Activated CD4-positive, alpha-beta T cell treated with anti-CD3 and anti-CD28 coated beads, Interleukin-2, amount 50 U/mL, for 1 hour (primary cell): ENCODE measurements around the gene MCTP1.

Source experiments
- DNase-seq: peaks from one replicate; pipeline ENCODE4 v3.0.0-alpha.2; 2020

The MCTP1 gene

DNA sequence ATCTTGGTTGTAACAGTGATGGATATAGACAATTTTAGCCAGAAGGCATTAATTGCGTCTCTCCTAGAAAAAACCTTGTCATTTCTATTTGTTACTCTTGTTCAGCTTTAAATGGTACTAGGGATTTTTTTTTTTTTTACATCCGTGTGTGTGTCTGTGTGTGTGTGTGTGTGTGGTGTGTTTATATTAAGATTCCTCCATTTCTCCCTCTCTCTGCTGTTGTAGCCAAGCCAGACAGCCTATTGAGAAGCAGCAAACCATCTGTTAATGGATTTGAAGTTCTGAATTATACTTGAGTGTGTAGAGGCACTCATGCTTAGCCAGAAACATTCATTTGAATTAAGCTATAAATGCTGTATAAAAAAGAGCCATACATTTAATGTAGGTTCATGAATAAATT lies 594.1 kb downstream of the MCTP1 start:
- DNase-seq = no peak

GRCh38 chr5:94689908-94690307 lies 595.0 kb downstream of the MCTP1 start:
- DNase-seq = no peak

GRCh38 chr5:94682814-94683520 lies 601.9 kb downstream of the MCTP1 start:
- DNase-seq = no peak

DNA sequence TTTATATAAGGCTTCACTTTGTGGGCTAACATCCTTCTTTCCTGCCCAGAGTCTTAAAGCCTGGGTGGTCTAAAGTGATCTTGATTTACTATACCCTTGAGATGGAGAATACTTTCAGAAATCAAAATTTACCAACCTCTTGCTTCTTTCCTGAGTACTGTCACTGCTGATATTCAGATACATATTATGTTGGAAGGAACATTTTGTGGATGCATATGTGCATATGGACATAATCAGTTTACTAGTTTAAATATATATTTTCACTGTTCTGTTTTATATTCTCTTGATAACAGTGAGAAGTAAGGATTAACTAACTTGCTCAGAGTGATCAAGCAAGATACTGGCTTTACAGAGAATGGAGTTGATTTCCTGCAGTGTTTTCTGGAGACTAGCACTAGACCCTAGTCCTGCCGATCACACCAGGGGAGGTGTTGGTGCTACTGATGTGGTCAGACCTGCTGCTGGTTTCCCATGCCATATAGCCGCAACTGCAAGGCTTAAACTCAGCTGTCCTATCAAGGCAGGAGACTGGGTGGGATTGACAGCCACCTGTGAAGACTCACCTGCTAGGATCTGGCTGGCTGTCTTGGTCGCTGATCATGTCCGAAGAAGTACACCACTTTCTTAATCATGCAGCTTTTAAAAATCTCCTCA lies 608.8 kb downstream of the MCTP1 start:
- DNase-seq = no peak

GRCh38 chr5:94674490-94675382 lies 610.2 kb downstream of the MCTP1 start:
- DNase-seq = no peak

- no peak for DNase-seq
These were observed 612.1 kb downstream of the MCTP1 start for GRCh38 chr5:94672746-94673145.

DNA sequence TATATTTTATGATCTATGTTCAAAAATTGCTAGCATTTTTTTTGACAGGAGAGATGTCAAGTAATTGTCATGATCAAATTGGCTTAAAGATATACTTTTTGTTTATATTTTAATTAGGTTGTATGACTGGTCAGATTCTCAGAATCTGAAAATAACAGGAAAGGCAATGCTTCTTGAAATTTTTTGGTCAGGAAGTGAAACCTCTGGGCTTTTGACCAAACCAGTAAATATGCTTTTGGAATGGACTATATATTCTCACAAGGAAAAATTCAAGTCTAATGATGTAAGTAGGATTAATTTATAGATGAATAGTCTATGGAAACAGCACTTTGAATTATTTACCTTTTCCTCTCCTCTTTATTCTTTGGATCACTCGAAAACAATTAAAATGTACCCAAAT lies 614.2 kb downstream of the MCTP1 start:
- DNase-seq = no peak

DNA sequence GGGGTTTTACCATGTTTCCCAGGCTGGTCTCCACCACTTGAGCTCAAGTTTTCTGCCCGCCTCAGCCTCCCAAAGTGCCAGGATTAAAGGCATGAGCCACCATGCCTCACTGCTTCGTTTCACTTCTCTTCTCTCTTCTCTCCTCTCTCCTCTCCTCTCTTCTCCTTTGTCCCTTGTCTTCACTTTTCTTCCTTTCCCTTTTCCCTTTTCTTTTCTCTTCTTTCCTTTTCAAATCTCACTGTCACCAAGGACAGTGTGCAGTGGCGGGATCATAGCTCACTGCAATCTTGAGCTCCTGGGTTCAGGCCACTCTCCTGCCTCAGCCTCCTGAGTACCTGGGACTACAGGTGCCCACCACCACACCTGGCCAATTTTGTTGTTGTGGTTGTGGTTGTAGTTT lies 617.0 kb downstream of the MCTP1 start:
- no peak for DNase-seq

DNA sequence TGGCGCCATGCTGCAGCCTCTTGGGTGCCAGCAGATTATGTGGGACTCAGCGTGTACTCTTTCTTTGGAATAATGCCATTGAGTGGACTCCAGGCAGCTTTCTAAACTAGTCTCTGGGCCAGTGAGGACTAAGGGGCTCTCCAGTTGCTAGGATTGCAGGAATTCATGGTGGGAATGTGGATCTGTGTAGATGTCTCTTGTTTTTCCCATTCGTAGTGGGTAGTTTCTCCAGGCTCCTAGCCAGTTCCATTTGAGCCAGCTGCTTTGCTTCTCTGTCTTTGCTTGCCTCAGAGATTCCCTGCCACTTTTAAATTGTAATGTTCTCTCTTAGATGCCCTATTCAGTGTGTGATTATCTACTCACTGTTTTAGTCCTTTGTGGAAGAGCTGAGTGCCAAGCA lies 623.8 kb downstream of the MCTP1 start:
- no peak for DNase-seq

GRCh38 chr5:94660506-94660905 lies 624.4 kb downstream of the MCTP1 start:
- no peak for DNase-seq

DNA sequence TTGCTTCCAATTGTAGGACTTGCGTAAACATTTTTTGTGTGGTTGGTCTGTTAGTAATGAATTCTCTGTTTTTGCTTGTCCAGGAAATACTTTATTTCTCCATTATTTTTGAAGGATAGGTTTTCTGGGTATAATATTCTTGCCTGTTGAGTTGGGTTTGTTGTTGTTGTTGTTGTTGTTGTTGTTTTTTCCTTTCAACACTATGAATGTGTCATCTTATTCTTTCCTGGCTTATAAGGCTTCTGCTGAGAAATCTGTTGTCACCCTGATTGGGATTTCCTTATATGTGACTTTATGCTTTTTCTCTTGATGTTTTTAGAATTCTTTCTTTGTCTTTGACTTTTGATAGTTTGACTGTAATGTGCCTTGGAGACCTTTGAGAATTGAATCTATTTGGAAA lies 626.6 kb downstream of the MCTP1 start:
- DNase-seq = no peak
